ENCODE data around the gene STIP1. TPM values are rescaled to one million over a fixed set of nuclear protein-coding genes. Genes with fewer than 3 reads are reported as not detected.
"Not testable (repeated sequence)": the region's sequence is repeated elsewhere in the genome, so short reads cannot be mapped to it uniquely, and the experiment has no call there.

Gene STIP1
- total RNA-seq, 2 experiments from 2014 or later: 335 to 340 TPM

DNA sequence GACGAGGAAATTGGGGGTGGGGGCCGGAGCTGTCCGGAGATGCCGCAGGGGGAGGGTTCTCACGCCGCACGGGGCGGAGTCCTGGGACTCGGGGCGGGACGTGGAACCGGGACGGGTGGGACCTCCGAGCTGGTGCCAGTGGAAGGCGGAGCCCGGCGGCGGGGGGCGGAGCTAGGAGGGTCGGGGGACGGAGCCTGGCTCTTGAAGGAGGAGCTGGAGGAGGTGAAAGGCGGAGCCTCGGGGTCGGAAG lies 55.2 kb downstream of the STIP1 start:
- H3K27ac Mint-ChIP-seq: peak overlapping the region; percentile 98
- CTCF ChIA-PET: interaction anchor here (0.7 to 6.8 kb wide), 6 partner anchors 10 to 99 kb away, joined by 3 to 57 read pairs (median 3); partner anchors contain the start of genes BAD, CCDC88B, FERMT3 and STIP1
- H3K4me3 Mint-ChIP-seq: peak overlapping the region; percentile 89
- POLR2A ChIA-PET: interaction anchor here (0.7 to 6.3 kb wide), 10 partner anchors 8 to 1476 kb away, joined by 3 to 58 read pairs (median 6); partner anchors contain the start of genes DNAJC4, FERMT3, NUDT22 and PRDX5
- no peaks in the 10 kb centered on the region for H3K9me3 Mint-ChIP-seq (ENCODE audit: insufficient read depth)
- ATAC-seq (peak; percentile 83), DNase-seq (no peak)
- peaks cover 39% of the 10 kb centered on the region for H3K4me1 Mint-ChIP-seq (ENCODE audit: low read depth)
- peaks cover 45% of the 10 kb centered on the region for H3K36me3 Mint-ChIP-seq (ENCODE audit: low read depth)
- no peaks in the 10 kb centered on the region for H3K27me3 Mint-ChIP-seq (ENCODE audit: low read depth)

DNA sequence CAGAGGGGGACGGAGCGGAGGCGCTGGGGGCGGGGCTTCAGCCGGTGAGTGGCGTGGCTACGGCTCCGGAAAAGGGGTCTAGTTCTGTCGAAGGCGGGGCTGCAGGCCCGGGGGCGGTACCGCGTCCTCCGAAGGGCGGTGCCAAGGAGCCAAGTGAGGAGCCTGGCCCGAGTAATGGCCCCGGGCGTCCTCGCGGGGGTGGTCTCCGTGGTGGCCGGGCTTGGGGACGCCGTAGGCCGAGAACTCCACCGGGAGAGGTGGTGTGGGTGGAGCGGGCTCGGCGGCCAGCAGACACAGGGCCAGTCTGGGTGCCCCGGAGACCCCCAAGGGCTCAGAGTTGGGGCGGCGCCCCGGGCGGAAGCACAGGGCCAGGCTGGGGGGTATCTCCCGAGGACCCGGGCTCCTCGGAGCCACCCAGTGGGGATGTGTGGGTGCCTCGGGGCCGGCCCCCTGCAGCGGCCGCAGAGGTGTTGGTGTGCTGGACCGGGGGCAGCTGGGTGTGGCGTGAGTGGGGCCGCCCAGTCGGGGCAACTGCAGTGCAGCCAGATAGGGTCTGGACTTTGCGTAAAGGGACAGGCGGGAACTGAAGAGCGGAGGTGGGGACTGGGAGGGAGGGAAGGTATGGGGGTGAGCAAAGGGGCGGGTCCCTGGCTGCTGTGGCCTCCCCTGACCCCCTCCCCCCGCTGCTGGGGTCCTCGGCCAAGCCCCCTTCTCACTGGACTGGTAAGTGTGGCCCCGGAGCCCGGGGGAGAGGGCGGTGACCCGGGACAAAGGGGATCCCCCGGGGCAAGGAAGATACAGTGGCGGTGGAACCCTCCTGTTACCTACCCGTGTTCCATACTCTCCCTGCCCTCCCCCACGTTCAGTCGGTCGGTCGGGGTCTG lies 55.8 kb downstream of the STIP1 start:
- H3K4me3 Mint-ChIP-seq: peak overlapping the region; percentile 89
- H3K27ac Mint-ChIP-seq: peak overlapping the region; percentile 98
- POLR2A ChIA-PET: interaction anchor here (0.7 to 6.3 kb wide), 12 partner anchors 8 to 1475 kb away, joined by 3 to 58 read pairs (median 6); partner anchors contain the start of genes DNAJC4, FERMT3, NUDT22 and PRDX5
- DNase-seq: peak; percentile 100
- H3K36me3 Mint-ChIP-seq (ENCODE audit: low read depth): peaks cover 44% of the 10 kb centered on the region
- H3K27me3 Mint-ChIP-seq (ENCODE audit: low read depth): no peaks in the 10 kb centered on the region
- ATAC-seq: peak; percentile 5
- peaks cover 39% of the 10 kb centered on the region for H3K4me1 Mint-ChIP-seq (ENCODE audit: low read depth)
- no peaks in the 10 kb centered on the region for H3K9me3 Mint-ChIP-seq (ENCODE audit: insufficient read depth)
- CTCF ChIA-PET: interaction anchor here (0.7 to 6.8 kb wide), 7 partner anchors 9 to 98 kb away, joined by 3 to 57 read pairs (median 3); partner anchors contain the start of genes BAD, CCDC88B, FERMT3 and PLCB3

GRCh38 chr11:64243236-64243854 lies 57.4 kb downstream of the STIP1 start:
- Mint-ChIP-seq H3K36me3 (ENCODE audit: low read depth) (peaks cover 28% of the 10 kb centered on the region), H3K9me3 (ENCODE audit: insufficient read depth) (no peaks in the 10 kb centered on the region), H3K27ac (peak overlapping the region; percentile 85), H3K4me1 (ENCODE audit: low read depth) (peaks cover 50% of the 10 kb centered on the region), H3K4me3 (peak overlapping the region; percentile 25), H3K27me3 (ENCODE audit: low read depth) (no peaks in the 10 kb centered on the region)
- no peak for ATAC-seq
- ChIA-PET POLR2A (interaction anchor here (1.1 to 6.3 kb wide), 7 partner anchors 10 to 74 kb away, joined by 3 to 58 read pairs (median 23); partner anchors contain the start of genes FERMT3, NUDT22, PRDX5 and STIP1), CTCF (interaction anchor here (1.1 to 6.8 kb wide), 9 partner anchors 7 to 113 kb away, joined by 3 to 57 read pairs (median 4); partner anchors contain the start of genes CATSPERZ, ESRRA, FERMT3 and PLCB3)
- DNase-seq: no peak

DNA sequence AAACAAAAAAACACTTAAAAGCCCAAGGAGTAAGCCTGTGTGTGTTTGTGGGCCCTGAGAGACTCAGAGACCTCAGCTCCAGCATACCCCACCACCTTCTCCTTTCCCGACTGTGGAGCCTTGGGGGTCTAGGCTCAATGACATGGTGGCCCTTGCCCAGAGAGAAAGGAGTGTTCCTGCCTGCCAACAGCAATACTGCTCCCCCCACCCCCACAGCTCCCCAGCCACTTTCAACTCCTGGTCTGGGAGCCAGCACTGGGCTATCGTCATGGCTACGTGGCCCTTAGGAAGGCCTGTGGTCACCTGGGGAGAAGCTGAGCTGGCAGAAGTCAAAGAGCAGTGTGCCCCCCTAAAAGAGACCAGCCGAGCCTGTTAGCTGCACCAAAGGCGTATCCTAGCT lies 58.1 kb downstream of the STIP1 start:
- Mint-ChIP-seq H3K27ac (peak overlapping the region; percentile 85), H3K27me3 (ENCODE audit: low read depth) (no peaks in the 10 kb centered on the region), H3K36me3 (ENCODE audit: low read depth) (peaks cover 25% of the 10 kb centered on the region), H3K4me3 (peak overlapping the region; percentile 34), H3K4me1 (ENCODE audit: low read depth) (peaks cover 50% of the 10 kb centered on the region), H3K9me3 (ENCODE audit: insufficient read depth) (no peaks in the 10 kb centered on the region)
- POLR2A ChIA-PET: interaction anchor here (0.9 to 6.3 kb wide), 10 partner anchors 11 to 405 kb away, joined by 3 to 58 read pairs (median 10); partner anchors contain the start of genes FERMT3, NUDT22, PRDX5 and STIP1
- CTCF ChIA-PET: interaction anchor here (1.1 to 6.8 kb wide), 8 partner anchors 8 to 112 kb away, joined by 3 to 57 read pairs (median 4); partner anchors contain the start of genes CATSPERZ, ESRRA and FERMT3
- DNase-seq: no peak
- no peak for ATAC-seq

- POLR2A ChIA-PET: interaction anchor here (0.6 to 6.3 kb wide), 13 partner anchors 14 to 1634 kb away, joined by 3 to 58 read pairs (median 5); partner anchors contain the start of genes CCDC88B, FERMT3, NUDT22 and PRDX5
- ATAC-seq: no peak
- H3K9me3 Mint-ChIP-seq (ENCODE audit: insufficient read depth): no peaks in the 10 kb centered on the region
- H3K27ac Mint-ChIP-seq: peak overlapping the region; percentile 85
- H3K4me3 Mint-ChIP-seq: peak overlapping the region; percentile 88
- no peak for DNase-seq
- peaks cover 46% of the 10 kb centered on the region for H3K4me1 Mint-ChIP-seq (ENCODE audit: low read depth)
- H3K27me3 Mint-ChIP-seq (ENCODE audit: low read depth): no peaks in the 10 kb centered on the region
- CTCF ChIA-PET: interaction anchor here (1.0 to 6.8 kb wide), 10 partner anchors 9 to 111 kb away, joined by 3 to 57 read pairs (median 4); partner anchors contain the start of genes CATSPERZ, ESRRA, FERMT3 and PRDX5
- H3K36me3 Mint-ChIP-seq (ENCODE audit: low read depth): peaks cover 25% of the 10 kb centered on the region
These were observed 59.0 kb downstream of the STIP1 start for GRCh38 chr11:64244966-64245365.

- Mint-ChIP-seq H3K4me1 (ENCODE audit: low read depth) (peaks cover 45% of the 10 kb centered on the region), H3K4me3 (peak overlapping the region; percentile 88), H3K36me3 (ENCODE audit: low read depth) (peaks cover 21% of the 10 kb centered on the region), H3K27ac (peak overlapping the region; percentile 85), H3K27me3 (ENCODE audit: low read depth) (no peaks in the 10 kb centered on the region), H3K9me3 (ENCODE audit: insufficient read depth) (no peaks in the 10 kb centered on the region)
- ChIA-PET CTCF (interaction anchor here (1.0 to 6.8 kb wide), 9 partner anchors 9 to 86 kb away, joined by 3 to 57 read pairs (median 4); partner anchors contain the start of genes CATSPERZ, ESRRA, FERMT3 and PRDX5), POLR2A (interaction anchor here (0.6 to 6.3 kb wide), 12 partner anchors 8 to 94 kb away, joined by 3 to 58 read pairs (median 5); partner anchors contain the start of genes CCDC88B, FERMT3, NUDT22 and STIP1)
- peak; percentile 55 for DNase-seq
- ATAC-seq: no peak
These were observed 59.4 kb downstream of the STIP1 start for GRCh38 chr11:64245401-64245796.

DNA sequence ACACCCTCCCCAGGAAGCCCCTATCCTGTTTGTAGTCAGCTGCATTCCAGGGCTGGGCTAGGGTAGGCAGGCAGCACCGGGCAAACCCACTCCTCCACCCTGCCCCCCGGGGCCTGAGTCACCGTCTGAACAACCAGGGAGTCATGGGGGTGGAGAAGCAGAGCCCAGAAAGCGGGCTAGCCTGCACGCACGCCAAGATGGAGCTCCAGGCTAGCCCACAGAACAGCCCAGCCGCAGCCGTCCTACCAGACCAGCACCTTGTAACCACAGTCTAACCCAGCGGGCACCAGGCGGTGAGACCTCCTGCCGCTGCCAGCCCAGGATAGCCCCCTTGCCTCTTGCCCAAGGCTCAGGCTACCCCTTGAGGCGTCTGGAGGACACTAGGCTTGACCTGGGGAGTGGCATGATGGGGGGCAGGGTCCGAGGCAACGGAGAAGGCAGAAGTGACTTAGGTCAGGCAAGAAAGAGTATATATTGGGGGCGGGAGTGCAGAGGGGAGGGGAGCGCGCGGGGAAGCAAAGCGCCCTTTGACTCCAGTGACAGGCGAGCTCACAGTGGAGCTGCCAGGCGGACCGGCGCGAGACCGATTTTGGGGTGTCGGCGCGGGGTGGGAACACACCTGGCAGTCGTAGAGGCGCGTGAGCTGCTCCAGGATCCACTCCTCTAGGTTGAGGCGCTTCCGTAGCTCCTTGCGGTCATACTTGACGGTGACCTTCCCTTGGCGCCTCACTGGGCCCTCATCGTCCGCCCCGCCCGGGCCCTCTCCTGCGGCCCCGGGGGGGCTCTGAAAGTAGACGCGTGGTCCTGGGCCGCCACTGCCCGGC lies 60.0 kb downstream of the STIP1 start:
- no peaks in the 10 kb centered on the region for H3K27me3 Mint-ChIP-seq (ENCODE audit: low read depth)
- H3K9me3 Mint-ChIP-seq (ENCODE audit: insufficient read depth): no peaks in the 10 kb centered on the region
- peaks cover 20% of the 10 kb centered on the region for H3K36me3 Mint-ChIP-seq (ENCODE audit: low read depth)
- H3K4me3 Mint-ChIP-seq: peak overlapping the region; percentile 88
- H3K4me1 Mint-ChIP-seq (ENCODE audit: low read depth): peaks cover 47% of the 10 kb centered on the region
- CTCF ChIA-PET: interaction anchor here (1.0 to 6.8 kb wide), 9 partner anchors 10 to 85 kb away, joined by 3 to 57 read pairs (median 4); partner anchors contain the start of genes CATSPERZ, ESRRA, FERMT3 and PRDX5
- peak overlapping the region; percentile 85 for H3K27ac Mint-ChIP-seq
- peak; percentile 0 for ATAC-seq
- DNase-seq: peak; percentile 72
- POLR2A ChIA-PET: interaction anchor here (0.6 to 6.3 kb wide), 12 partner anchors 8 to 60 kb away, joined by 3 to 58 read pairs (median 5); partner anchors contain the start of genes FERMT3, NUDT22, STIP1 and TRPT1

- peak; percentile 25 for ATAC-seq
- ChIA-PET POLR2A (interaction anchor here (0.6 to 6.3 kb wide), 9 partner anchors 9 to 71 kb away, joined by 3 to 58 read pairs (median 5); partner anchors contain the start of genes FERMT3, NUDT22, STIP1 and TRMT112), CTCF (interaction anchor here (1.1 to 6.8 kb wide), 6 partner anchors 9 to 58 kb away, joined by 3 to 57 read pairs (median 8); partner anchors contain the start of genes CATSPERZ, ESRRA and FERMT3)
- H3K27ac Mint-ChIP-seq: peak overlapping the region; percentile 66
- H3K27me3 Mint-ChIP-seq (ENCODE audit: low read depth); DNase-seq; H3K9me3 Mint-ChIP-seq (ENCODE audit: insufficient read depth): not testable (repeated sequence)
- H3K4me1 Mint-ChIP-seq (ENCODE audit: low read depth): peaks cover 48% of the 10 kb centered on the region
- H3K36me3 Mint-ChIP-seq (ENCODE audit: low read depth): peaks cover 20% of the 10 kb centered on the region
- H3K4me3 Mint-ChIP-seq: peak overlapping the region; percentile 77
These were observed 60.6 kb downstream of the STIP1 start for GRCh38 chr11:64246621-64246870.

- CTCF ChIA-PET: interaction anchor here (0.9 to 6.8 kb wide), 7 partner anchors 9 to 70 kb away, joined by 3 to 57 read pairs (median 5); partner anchors contain the start of genes CATSPERZ, ESRRA, FERMT3 and TRMT112
These were observed 61.1 kb downstream of the STIP1 start, which contains the start of gene PPP1R14B for GRCh38 chr11:64246871-64247728. PPP1R14B (minus strand) TSS chr11:64246943; CDS start chr11:64246673, 270 bp downstream.

More at GRCh38 chr11:64246871-64247728, 61.1 kb downstream of the STIP1 start, which contains the start of gene PPP1R14B:
- POLR2A ChIA-PET: interaction anchor here (0.6 to 6.3 kb wide), 9 partner anchors 10 to 1690 kb away, joined by 3 to 58 read pairs (median 5); partner anchors contain the start of genes FERMT3, NUDT22, STIP1 and TRMT112
- Mint-ChIP-seq H3K4me3 (peak within 1 kb of the TSS; percentile 88), H3K36me3 (ENCODE audit: low read depth) (peaks cover 20% of the 10 kb centered on the region), H3K9me3 (ENCODE audit: insufficient read depth) (no peaks in the 10 kb centered on the region), H3K27me3 (ENCODE audit: low read depth) (no peaks in the 10 kb centered on the region), H3K27ac (peak within 1 kb of the TSS; percentile 85), H3K4me1 (ENCODE audit: low read depth) (peaks cover 53% of the 10 kb centered on the region)
- DNase-seq (peak; percentile 85), ATAC-seq (peak; percentile 61)
